HCT116 (cell line): ENCODE data around the gene EEFSEC. TPM values are rescaled to one million over a fixed set of nuclear protein-coding genes. Genes with fewer than 3 reads are reported as not detected.

Experiments
- ATAC-seq: fragments of 200-7000 bp; cut with Tn5 transposase; 2 replicates; pipeline ENCODE4 v1.9.1; 2020; ENCODE audit warnings: mild to moderate bottlenecking, moderate library complexity
- BruUV-seq: library from RNA; stranded (reverse); fragments of 400-500 nt; replicated peaks from 2 replicates; lab custom pipeline; 2021; lab: Mats Ljungman, UMichigan
- CTCF ChIA-PET: fragments of 300-600 bp; sonication (Branson Sonifier 250); formaldehyde crosslinking; loops from one replicate; lab custom pipeline; 2021; ENCODE audit warnings: antibody characterized with exemption; lab: Charles Lee
- POLR2A ChIA-PET: fragments of 300-600, 350-600 bp; sonication (Branson Sonifier 250); formaldehyde crosslinking; loops from one replicate; lab custom pipeline; 2021; ENCODE audit warnings: antibody characterized with exemption; lab: Charles Lee
- RAD21 ChIA-PET, 2 experiments: fragments of 300-600 bp; sonication (Branson Sonifier 250); formaldehyde crosslinking; loops; one replicate each; lab custom pipeline; 2023; ENCODE audit warnings: low total read pairs in 2 of 2; ENCODE audit not compliant: uncharacterized antibody in 2 of 2, unreplicated experiment in 2 of 2, low non-redundant PET in 1 of 2; lab: Charles Lee
- DNase-seq: peaks from one replicate; pipeline ENCODE4 v3.0.0-alpha.2; 2010; ENCODE audit warnings: low read depth, low spot score
- H2AFZ ChIP-seq: fragments of 200-600 bp; shearing (Covaris generic), sonication (generic); 2 replicates; pipeline ENCODE4 v1.6.1; 2017; ENCODE audit warnings: low read depth, mixed run types, mixed read lengths, antibody characterized with exemption, low read length; ENCODE audit not compliant: poor library complexity, severe bottlenecking
- H3K27ac ChIP-seq: 2 replicates; pipeline ENCODE4 v1.5.1; 2012; ENCODE audit warnings: low read depth, low read length
- H3K27me3 ChIP-seq: fragments of 200-600 bp; sonication (generic); 2 replicates; pipeline ENCODE4 v1.6.1; 2016; ENCODE audit warnings: mixed run types, low read length, mixed read lengths; ENCODE audit not compliant: insufficient read depth
- H3K36me3 ChIP-seq, 2 experiments: fragments of 200-500 bp in 1 of 2; fragments of 200-600 bp in 1 of 2; sonication (Bioruptor generic) in 1 of 2; sonication (generic) in 1 of 2; 2 replicates each; pipeline versions ENCODE4 v1.5.1 to v1.6.1; 2014 to 2016; ENCODE audit warnings: low read length in 2 of 2, inconsistent platforms in 1 of 2, mixed read lengths in 1 of 2, mixed run types in 1 of 2; ENCODE audit not compliant: insufficient read depth in 2 of 2, control insufficient read depth in 1 of 2
- H3K4me1 ChIP-seq, 2 experiments: fragments of 200-600 bp in 1 of 2; sonication (generic) in 1 of 2; 2 replicates each; pipeline versions ENCODE4 v1.5.1 to v1.6.1; 2012 to 2017; ENCODE audit warnings: low read length in 2 of 2, inconsistent platforms in 1 of 2, mild to moderate bottlenecking in 1 of 2, mixed read lengths in 1 of 2, mixed run types in 1 of 2, moderate library complexity in 1 of 2; ENCODE audit not compliant: insufficient read depth in 2 of 2, control insufficient read depth in 1 of 2
- H3K4me2 ChIP-seq: fragments of 200-600 bp; sonication (generic); 2 replicates; pipeline ENCODE4 v1.6.1; 2017; ENCODE audit warnings: mixed run types, low read length, mixed read lengths
- H3K4me3 ChIP-seq, 2 experiments: fragments of 200-600 bp in 1 of 2; sonication (generic) in 1 of 2; replicated peaks in 1 of 2; 2 replicates each; pipeline ENCODE4 v1.5.1; 2011 to 2016; ENCODE audit warnings: low read length in 2 of 2, control low read depth in 1 of 2, low read depth in 1 of 2, mild to moderate bottlenecking in 1 of 2, mixed read lengths in 1 of 2, mixed run types in 1 of 2
- H3K79me2 ChIP-seq: fragments of 200-600 bp; sonication (generic); 2 replicates; pipeline ENCODE4 v1.6.1; 2017; ENCODE audit warnings: mild to moderate bottlenecking, mixed run types, low read length, moderate library complexity, mixed read lengths; ENCODE audit not compliant: insufficient read depth
- H3K9ac ChIP-seq: fragments of 200-600 bp; sonication (generic); 2 replicates; pipeline ENCODE4 v1.6.1; 2016; ENCODE audit warnings: low read length, mixed read lengths
- H3K9me2 ChIP-seq: fragments of 200-600 bp; sonication (generic), shearing (Covaris generic); 2 replicates; pipeline ENCODE4 v1.6.1; 2017; ENCODE audit warnings: mixed run types, mild to moderate bottlenecking, moderate library complexity; ENCODE audit not compliant: insufficient read depth
- H3K9me3 ChIP-seq, 2 experiments: fragments of 200-500 bp in 1 of 2; fragments of 200-600 bp in 1 of 2; sonication (Bioruptor generic) in 1 of 2; sonication (generic) in 1 of 2; 2 replicates each; pipeline ENCODE4 v1.6.1; 2014 to 2017; ENCODE audit warnings: low read length in 2 of 2, mixed read lengths in 2 of 2, inconsistent platforms in 1 of 2, low read depth in 1 of 2, mild to moderate bottlenecking in 1 of 2, mixed run types in 1 of 2, moderate library complexity in 1 of 2; ENCODE audit not compliant: control insufficient read depth in 1 of 2, insufficient read depth in 1 of 2
- H4K20me1 ChIP-seq: fragments of 200-600 bp; sonication (generic), shearing (Covaris generic); 2 replicates; pipeline ENCODE4 v1.6.1; 2017; ENCODE audit warnings: mixed run types, mild to moderate bottlenecking, moderate library complexity; ENCODE audit not compliant: insufficient read depth
- ATF3 ChIP-seq: IDR thresholded peaks from 2 replicates; pipeline ENCODE4 v1.6.1; 2012
- CBX3 ChIP-seq: IDR thresholded peaks from 2 replicates; pipeline ENCODE4 v1.6.1; 2012; ENCODE audit warnings: low read depth
- CEBPB ChIP-seq: IDR thresholded peaks from 2 replicates; pipeline ENCODE4 v1.6.1; 2012; ENCODE audit warnings: low read depth
- CTCF ChIP-seq, 3 experiments: fragments of 200-600 bp in 1 of 3; sonication (generic) in 1 of 3; IDR thresholded peaks in 2 of 3; conservative IDR thresholded peaks in 1 of 3; 2 replicates each; pipeline ENCODE4 v1.5.1; 2012 to 2017; ENCODE audit warnings: low read depth in 2 of 3, low read length in 2 of 3, antibody characterized with exemption in 1 of 3, borderline replicate concordance in 1 of 3, control low read depth in 1 of 3, mild to moderate bottlenecking in 1 of 3, mixed read lengths in 1 of 3, mixed run types in 1 of 3, moderate library complexity in 1 of 3; ENCODE audit not compliant: insufficient read depth in 1 of 3
- EGR1 ChIP-seq: IDR thresholded peaks from 2 replicates; pipeline ENCODE4 v1.6.1; 2012; ENCODE audit warnings: low read depth
- ELF1 ChIP-seq: IDR thresholded peaks from 2 replicates; pipeline ENCODE4 v1.6.1; 2012; ENCODE audit warnings: low read depth, borderline replicate concordance
- EZH2phosphoT487 ChIP-seq: fragments of 200-600 bp; IDR thresholded peaks from 2 replicates; pipeline ENCODE4 v1.6.1; 2018; ENCODE audit warnings: antibody characterized with exemption, borderline replicate concordance
- POLR2AphosphoS5 ChIP-seq: IDR thresholded peaks from 2 replicates; pipeline ENCODE4 v1.6.1; 2011; ENCODE audit warnings: mild to moderate bottlenecking, low read depth, low read length, moderate library complexity
- SIN3A ChIP-seq: IDR thresholded peaks from 2 replicates; pipeline ENCODE4 v1.6.1; 2012; ENCODE audit warnings: low read depth
- SP1 ChIP-seq: IDR thresholded peaks from 2 replicates; pipeline ENCODE4 v1.6.1; 2012; ENCODE audit warnings: low read depth
- SRF ChIP-seq: IDR thresholded peaks from 2 replicates; pipeline ENCODE4 v1.6.1; 2012; ENCODE audit warnings: low read depth
- TCF7L2 ChIP-seq: IDR thresholded peaks from 2 replicates; pipeline ENCODE4 v1.7.0; 2011; ENCODE audit warnings: borderline replicate concordance, inconsistent platforms; ENCODE audit not compliant: insufficient read depth, insufficient read length; ENCODE audit errors: extremely low read depth
- YY1 ChIP-seq: IDR thresholded peaks from 2 replicates; pipeline ENCODE4 v1.6.1; 2011; ENCODE audit warnings: low read length, low read depth, moderate library complexity, mild to moderate bottlenecking; ENCODE audit not compliant: insufficient replicate concordance; ENCODE audit errors: extremely low read depth
- ZBTB33 ChIP-seq: IDR thresholded peaks from 2 replicates; pipeline ENCODE4 v1.6.1; 2011; ENCODE audit warnings: mild to moderate bottlenecking, low read length, moderate library complexity; ENCODE audit not compliant: insufficient replicate concordance; ENCODE audit errors: extremely low read depth
- ZFX ChIP-seq: fragments of 450-650 bp; IDR thresholded peaks from 2 replicates; pipeline ENCODE4 v1.6.1; 2017
- intact Hi-C: fragments of 100-400 bp; cut with micrococcal nuclease; formaldehyde crosslinking; loops from 2 replicates; pipeline ENCODE4 v1.10.0; 2022
- total RNA-seq: library from RNA; stranded (reverse); gene quantifications from one replicate; pipeline ENCODE4 v1.2.1, GENCODE V29; 2021; ENCODE audit not compliant: unreplicated experiment
- TF ChIP-seq, protein P1 (sequence below): IDR thresholded peaks from 2 replicates; pipeline ENCODE4 v1.6.1; 2012

EEFSEC gene
- total RNA-seq, 1 experiment from 2014 or later = 16.1 TPM

DNA sequence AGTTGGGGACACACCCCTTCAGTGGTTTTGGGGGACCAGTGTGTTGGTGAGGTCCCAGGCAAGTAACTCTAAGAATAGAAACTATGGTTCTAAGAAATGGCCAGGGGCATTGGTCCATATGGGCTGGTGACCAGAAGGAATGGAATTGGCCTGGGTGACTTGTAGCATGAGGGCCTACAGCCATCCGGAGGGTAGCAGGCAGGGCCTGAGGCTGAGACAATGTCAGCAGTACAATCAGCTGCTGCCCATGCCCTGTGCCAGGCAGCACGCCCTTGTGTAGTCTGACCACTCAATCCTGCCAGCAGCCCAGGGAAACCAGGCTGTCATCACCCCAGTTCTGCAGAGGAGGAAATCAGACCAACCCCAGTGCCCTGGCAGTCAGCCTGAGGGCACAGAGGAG, 212.9 kb downstream of the EEFSEC start (continued):
- TF ChIP-seq ZBTB33 (no peak), CEBPB (no peak), EZH2phosphoT487 (no peak)

DNA sequence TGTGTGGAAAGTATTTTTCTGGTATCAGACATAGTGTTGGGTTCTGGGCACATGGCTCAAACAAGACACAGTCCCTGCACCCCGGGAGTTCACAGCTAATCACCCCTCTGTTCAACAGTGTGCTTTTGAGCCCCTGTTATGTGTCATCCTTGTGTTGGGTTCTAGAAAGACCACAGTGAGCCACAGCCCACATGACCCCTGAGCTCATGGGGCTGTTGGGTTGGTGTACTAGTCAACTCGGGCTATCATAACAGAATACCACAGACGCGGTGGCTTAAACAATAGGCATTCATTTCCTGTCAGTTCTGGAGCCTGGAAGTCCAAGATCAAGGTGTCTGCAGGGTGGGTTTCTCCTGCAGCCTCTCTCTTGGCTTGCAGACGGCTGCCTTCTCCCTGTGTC, 213.4 kb downstream of the EEFSEC start:
- no peaks in the 10 kb centered on the region for H3K9me2 ChIP-seq
- intact Hi-C loops = no loop called here
- no peaks in the 10 kb centered on the region for H3K9me3 ChIP-seq
- H3K36me3 ChIP-seq = no peaks in the 10 kb centered on the region
- CTCF ChIA-PET = no interaction called here
- no peak overlapping the region for H3K4me3 ChIP-seq
- no peak for TF ChIP-seq ZBTB33
- no peak for TF ChIP-seq SRF
- TF ChIP-seq CBX3 = no peak
- TF ChIP-seq ELF1 = no peak
- no peak for TF ChIP-seq SIN3A
- TF ChIP-seq SP1 = no peak
- TF ChIP-seq, protein P1, sequence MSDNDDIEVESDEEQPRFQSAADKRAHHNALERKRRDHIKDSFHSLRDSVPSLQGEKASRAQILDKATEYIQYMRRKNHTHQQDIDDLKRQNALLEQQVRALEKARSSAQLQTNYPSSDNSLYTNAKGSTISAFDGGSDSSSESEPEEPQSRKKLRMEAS = no peak
- no peak for TF ChIP-seq YY1
- no peak for TF ChIP-seq CTCF (IDR thresholded peaks at IDR 0.05 in 2 of 3, conservative IDR thresholded peaks at IDR 0.05 in 1 of 3; ENCODE audit: borderline replicate concordance in 1 of 3, insufficient read depth in 1 of 3, low read depth in 2 of 3, low read length in 2 of 3)
- TF ChIP-seq EGR1 = no peak
- TF ChIP-seq ZFX = no peak
- TF ChIP-seq ATF3 = no peak
- no peak for TF ChIP-seq TCF7L2
- no peak for TF ChIP-seq POLR2AphosphoS5
- BruUV-seq = no TSS peak
- RAD21 ChIA-PET = no interaction called here
- H3K27ac ChIP-seq = no peak overlapping the region
- H3K27me3 ChIP-seq = no peaks in the 10 kb centered on the region
- H3K4me2 ChIP-seq = no peak overlapping the region
- POLR2A ChIA-PET = no interaction called here
- H3K9ac ChIP-seq = no peak overlapping the region
- no peaks in the 10 kb centered on the region for H4K20me1 ChIP-seq
- H2AFZ ChIP-seq = no peak overlapping the region
- peaks cover 3 to 9% of the 10 kb centered on the region in 2 experiments; a peak in 2 of 4 replicates for H3K4me1 ChIP-seq
- H3K79me2 ChIP-seq = no peaks in the 10 kb centered on the region
- no peak for DNase-seq
- no peak for ATAC-seq
